Spleen (tissue), 11 donors: ENCODE results near the gene HIVEP3. TPM values are rescaled to one million over a fixed set of nuclear protein-coding genes. Genes with fewer than 3 reads are reported as not detected.

Experiments
- DNase-seq: peaks from one replicate; pipeline ENCODE4 v3.0.0-alpha.2; 2020
- H3K27ac ChIP-seq, 8 donors: fragments of 200-600 bp; sonication (generic) in 7 of 8; 1 replicate in 4 of 8; 2 replicates in 4 of 8; pipeline versions ENCODE4 v1.5.0 to v1.8.0; 2016 to 2021; ENCODE audit warnings: inconsistent platforms in 4 of 8, mild to moderate bottlenecking in 4 of 8, moderate library complexity in 1 of 8
- H3K27me3 ChIP-seq, 7 donors: fragments of 200-600 bp; sonication (generic) in 6 of 7; replicated peaks in 1 of 7; 1 replicate in 4 of 7; 2 replicates in 3 of 7; pipeline versions ENCODE4 v1.5.0 to v1.8.0; 2016 to 2021; ENCODE audit warnings: inconsistent platforms in 3 of 7, mild to moderate bottlenecking in 1 of 7
- H3K36me3 ChIP-seq, 6 donors: fragments of 200-600 bp; sonication (generic) in 5 of 6; 1 replicate in 4 of 6; 2 replicates in 2 of 6; pipeline versions ENCODE4 v1.5.0 to v1.8.0; 2016 to 2021; ENCODE audit warnings: inconsistent platforms in 2 of 6
- H3K4me1 ChIP-seq, 6 donors: fragments of 200-600 bp; sonication (generic) in 5 of 6; 1 replicate in 3 of 6; 2 replicates in 3 of 6; pipeline versions ENCODE4 v1.5.0 to v1.8.0; 2016 to 2021; ENCODE audit warnings: inconsistent platforms in 3 of 6
- H3K4me3 ChIP-seq, 8 donors: fragments of 200-600 bp; sonication (generic) in 7 of 8; 1 replicate in 4 of 8; 2 replicates in 4 of 8; pipeline versions ENCODE4 v1.5.0 to v1.8.0; 2016 to 2021; ENCODE audit warnings: inconsistent platforms in 4 of 8, mild to moderate bottlenecking in 4 of 8, moderate library complexity in 2 of 8
- H3K9me3 ChIP-seq, 8 donors: fragments of 200-600 bp; sonication (generic) in 7 of 8; 1 replicate in 4 of 8; 2 replicates in 4 of 8; pipeline versions ENCODE4 v1.5.0 to v1.8.0; 2016 to 2021; ENCODE audit warnings: inconsistent platforms in 4 of 8
- CTCF ChIP-seq, 11 experiments: fragments of 200-600 bp in 7 of 11; fragments of 450-650 bp in 4 of 11; sonication (generic) in 4 of 11; IDR thresholded peaks in 8 of 11; conservative IDR thresholded peaks in 3 of 11; 1 replicate in 7 of 11; 2 replicates in 4 of 11; pipeline versions ENCODE4 v1.4.0 to v1.8.0; 2016 to 2021; ENCODE audit warnings: antibody characterized with exemption in 11 of 11, inconsistent platforms in 4 of 11, mild to moderate bottlenecking in 1 of 11
- POLR2A ChIP-seq, 3 donors: fragments of 450-650 bp; IDR thresholded peaks; one replicate each; pipeline ENCODE4 v1.5.1; 2017; ENCODE audit warnings: antibody characterized with exemption in 3 of 3, mild to moderate bottlenecking in 1 of 3
- POLR2AphosphoS5 ChIP-seq, 3 donors: sonication (generic); formaldehyde crosslinking; IDR thresholded peaks; one replicate each; pipeline ENCODE4 v1.5.1; 2017; ENCODE audit warnings: antibody characterized with exemption in 3 of 3
- WGBS, 5 donors: extraction: QIAGEN DNeasy Blood & Tissue Kit in 3 of 5; methylation state at CpG; one replicate each; pipeline versions ENCODE4 v1.1.5 to v1.1.7; 2013 to 2018; 5-methylcytosine and 5-hydroxymethylcytosine counted together
- intact Hi-C: fragments of 100-400 bp; cut with DNase I; formaldehyde crosslinking; loops from one replicate; pipeline ENCODE4 v1.15.0; 2023; ENCODE audit warnings: low total_unique reads
- polyA plus RNA-seq, 3 donors: library from polyadenylated mRNA; stranded (reverse); fragments of 200-250 nt; gene quantifications; one replicate each; pipeline ENCODE4 v1.2.1, GENCODE V29; 2013
- total RNA-seq, 7 donors: library from RNA; depleted of rRNA in 3 of 7; stranded (reverse); fragments of >200 nt in 3 of 7; fragmentation: NEBNext Ultra II Directional in 4 of 7; extraction: Animal tissue kit (Norgen Biotek cat#: 25700) in 4 of 7; gene quantifications; one replicate each; pipeline versions ENCODE4 v1.1.0 to v1.2.1, GENCODE V29; 2016 to 2021
- donor health status: healthy with polysubstance abuse.
- donor health status: DM: no; HTN: no; CAD: no; lungs with moderate emphysema.
- donor health status: DM: no; HTN: no; CAD: no.
- donor health status: Bipolar disorder and iron deficiency.
- donor health status: healthy.
- donor health status: DM: no; HTN: no; CAD: no.
- donor health status: DM: yes; HTN: yes; CAD: no.

HIVEP3 gene
- total and polyA plus RNA-seq, 10 donors: 2.4 to 21.2 (median 8.2) TPM

DNA sequence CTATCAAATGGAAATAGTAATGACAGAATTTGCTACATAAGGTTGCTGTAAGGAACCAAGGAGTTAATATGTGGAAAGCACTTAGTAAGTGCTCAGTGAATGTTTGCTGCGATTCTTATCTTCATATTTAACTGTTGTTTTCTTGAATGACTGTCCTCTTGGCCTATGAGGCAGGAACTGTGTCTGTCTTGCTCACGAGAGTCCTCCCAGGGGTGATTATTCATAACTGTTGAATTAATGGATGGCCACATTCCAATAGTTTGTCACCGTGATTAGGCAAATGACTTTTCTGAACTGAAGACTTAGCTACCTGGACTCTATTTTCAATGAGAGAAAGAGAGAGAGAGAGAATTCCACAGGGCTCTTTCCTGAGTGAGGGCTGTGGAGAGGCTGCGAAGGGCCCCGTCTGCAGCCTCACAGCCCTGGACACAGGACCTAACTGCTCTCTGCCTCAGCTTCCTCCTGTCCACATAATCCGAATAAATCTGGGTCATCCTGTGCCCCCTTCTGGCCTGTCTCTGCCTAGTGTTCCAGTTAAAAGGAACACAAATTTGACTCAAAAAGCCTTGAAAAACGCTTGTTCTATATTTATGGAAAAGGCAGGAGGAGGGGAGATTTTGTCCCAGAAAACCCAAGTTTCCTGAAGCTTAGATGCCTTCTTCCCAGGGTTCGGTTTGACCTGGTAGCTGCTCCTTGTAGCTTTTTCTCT, 442.7 kb downstream of the HIVEP3 start:
- intact Hi-C loops: no loop called here
- TF ChIP-seq POLR2AphosphoS5 (IDR thresholded peaks at IDR 0.05) (no peak), POLR2A (IDR thresholded peaks at IDR 0.05) (no peak), CTCF (IDR thresholded peaks at IDR 0.05 in 8 of 11, conservative IDR thresholded peaks at IDR 0.05 in 3 of 11) (no peak)
- H3K36me3 ChIP-seq: no peaks in the 10 kb centered on the region
- DNase-seq: no peak
- H3K27ac ChIP-seq: no peak overlapping the region
- H3K4me3 ChIP-seq: no peak overlapping the region
- no peaks in the 10 kb centered on the region for H3K27me3 ChIP-seq
- WGBS, 5 donors: 49 to 79% (median 66%) methylated on average over 8 of the region's 8 CpGs
- no peaks in the 10 kb centered on the region for H3K9me3 ChIP-seq
- peaks cover 0 to 54% (median 19%) of the 10 kb centered on the region in 6 donors for H3K4me1 ChIP-seq

DNA sequence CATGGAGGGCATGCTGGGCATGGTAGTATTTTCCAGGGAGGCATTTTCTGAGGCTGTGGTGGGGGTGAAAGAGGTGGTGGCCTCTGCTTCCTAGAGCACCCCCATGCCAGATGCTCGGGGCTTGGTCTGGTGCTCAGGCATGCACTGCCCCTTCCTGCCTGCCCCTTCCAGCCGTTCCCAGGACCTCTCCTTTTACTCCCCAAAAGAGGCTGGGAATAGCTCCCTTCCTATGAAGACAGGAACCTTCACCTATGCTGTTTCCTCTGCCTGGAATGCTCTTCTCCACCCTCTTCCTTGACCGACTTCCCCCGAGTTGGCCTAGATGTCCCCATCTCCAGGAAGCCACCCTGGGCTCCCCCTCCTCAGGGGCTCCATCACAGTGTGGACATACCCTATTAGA, 443.4 kb downstream of the HIVEP3 start:
- Histone ChIP-seq H3K4me3 (no peak overlapping the region), H3K27ac (no peak overlapping the region), H3K36me3 (no peaks in the 10 kb centered on the region), H3K27me3 (no peaks in the 10 kb centered on the region), H3K4me1 (peaks cover 0 to 54% (median 19%) of the 10 kb centered on the region in 6 donors), H3K9me3 (no peaks in the 10 kb centered on the region)
- intact Hi-C loops: no loop called here
- peak; percentile 46 for DNase-seq
- 59 to 79% (median 68%) methylated on average over 4 of the region's 4 CpGs for WGBS, 5 donors
- TF ChIP-seq POLR2A (IDR thresholded peaks at IDR 0.05): no peak
- no peak for TF ChIP-seq CTCF (IDR thresholded peaks at IDR 0.05 in 8 of 11, conservative IDR thresholded peaks at IDR 0.05 in 3 of 11)
- TF ChIP-seq POLR2AphosphoS5 (IDR thresholded peaks at IDR 0.05): no peak

GRCh38 chr1:41474490-41475271, 444.0 kb downstream of the HIVEP3 start:
- WGBS, 5 donors: 62 to 80% (median 75%) methylated on average over 11 to 17 of the region's 17 CpGs
- TF ChIP-seq CTCF (IDR thresholded peaks at IDR 0.05 in 8 of 11, conservative IDR thresholded peaks at IDR 0.05 in 3 of 11): no peak
- no peak for TF ChIP-seq POLR2AphosphoS5 (IDR thresholded peaks at IDR 0.05)
- no peak for TF ChIP-seq POLR2A (IDR thresholded peaks at IDR 0.05)
- Histone ChIP-seq H3K4me1 (peaks cover 0 to 54% (median 19%) of the 10 kb centered on the region in 6 donors), H3K27me3 (no peaks in the 10 kb centered on the region), H3K27ac (peak overlapping the region in 3 of 8 donors; percentile 1 to 22 (median 11)), H3K9me3 (no peaks in the 10 kb centered on the region), H3K36me3 (no peaks in the 10 kb centered on the region), H3K4me3 (no peak overlapping the region)
- DNase-seq: peak; percentile 64
- intact Hi-C loops: no loop called here
